H1 (cell line): ENCODE results near the gene PSMC3. TPM values are rescaled to one million over a fixed set of nuclear protein-coding genes. Genes with fewer than 3 reads are reported as not detected.

Experiments
- CTCF ChIA-PET: fragments of 300-600 bp; sonication (Branson Sonifier 250); formaldehyde crosslinking; loops from one replicate; lab custom pipeline; 2021; ENCODE audit not compliant: partially characterized antibody; lab: Charles Lee
- POLR2A ChIA-PET: fragments of 300-600 bp; sonication (Branson Sonifier 250); formaldehyde crosslinking; loops from one replicate; lab custom pipeline; 2021; ENCODE audit warnings: inconsistent platforms; ENCODE audit not compliant: partially characterized antibody; lab: Charles Lee
- DNase-seq, 2 experiments: peaks; one replicate each; pipeline versions ENCODE4 v3.0.0 to v3.0.0-alpha.2; 2010 to 2022; ENCODE audit warnings: low spot score in 2 of 2, low read depth in 1 of 2, mixed read lengths in 1 of 2
- FAIRE-seq: peaks from 2 replicates; lab custom pipeline; 2011; peaks lifted over from hg19 to GRCh38; lab: Jason Lieb, UNC
- H2AFZ ChIP-seq: 2 replicates; pipeline ENCODE4 v1.8.1; 2012; ENCODE audit warnings: low read length, inconsistent platforms
- H2AK5ac ChIP-seq: 2 replicates; pipeline ENCODE4 v1.6.1; 2013; ENCODE audit warnings: low read depth, low read length
- H2BK120ac ChIP-seq: replicated peaks from 2 replicates; pipeline ENCODE3; 2013; ENCODE audit warnings: low read depth, low read length, inconsistent platforms
- H2BK12ac ChIP-seq: 2 replicates; pipeline ENCODE4 v1.6.1; 2013; ENCODE audit warnings: low read depth, low read length
- H2BK15ac ChIP-seq: 2 replicates; pipeline ENCODE4 v1.6.1; 2013; ENCODE audit warnings: low read length
- H2BK20ac ChIP-seq: 2 replicates; pipeline ENCODE4 v1.6.1; 2013; ENCODE audit warnings: low read length
- H2BK5ac ChIP-seq: 2 replicates; pipeline ENCODE4 v1.6.1; 2013; ENCODE audit warnings: low read depth, low read length
- H3K14ac ChIP-seq: 2 replicates; pipeline ENCODE4 v1.6.1; 2013; ENCODE audit warnings: inconsistent platforms; ENCODE audit not compliant: insufficient read length
- H3K18ac ChIP-seq: 2 replicates; pipeline ENCODE4 v1.6.1; 2013; ENCODE audit warnings: low read length; ENCODE audit errors: extremely low read depth
- H3K23ac ChIP-seq: 2 replicates; pipeline ENCODE4 v1.6.1; 2013; ENCODE audit warnings: inconsistent platforms; ENCODE audit not compliant: insufficient read length
- H3K23me2 ChIP-seq: 2 replicates; pipeline ENCODE4 v1.6.1; 2013; ENCODE audit warnings: low read depth, low read length
- H3K27ac ChIP-seq: 2 replicates; pipeline ENCODE4 v1.6.1; 2011; ENCODE audit warnings: low read depth, low read length, inconsistent platforms
- H3K27me3 ChIP-seq, 4 experiments: replicated peaks in 1 of 4; 1 replicate in 1 of 4; 2 replicates in 3 of 4; pipeline versions ENCODE4 v1.6.1 to v1.8.1; 2011 to 2013; ENCODE audit warnings: low read length in 3 of 4, mild to moderate bottlenecking in 3 of 4, inconsistent platforms in 2 of 4, mixed read lengths in 2 of 4, moderate library complexity in 1 of 4; ENCODE audit not compliant: control insufficient read depth in 3 of 4, insufficient read depth in 3 of 4; ENCODE audit errors: extremely low read depth in 1 of 4
- H3K36me3 ChIP-seq, 4 experiments: 2 replicates each; pipeline versions ENCODE4 v1.6.1 to v1.8.1; 2011 to 2013; ENCODE audit warnings: mild to moderate bottlenecking in 4 of 4, low read length in 3 of 4, moderate library complexity in 2 of 4, control low read depth in 1 of 4, inconsistent platforms in 1 of 4; ENCODE audit not compliant: insufficient read depth in 4 of 4, control insufficient read depth in 2 of 4
- H3K4ac ChIP-seq: replicated peaks from 2 replicates; pipeline ENCODE3; 2013; ENCODE audit warnings: low read length, low read depth, mixed read lengths, inconsistent platforms; ENCODE audit not compliant: insufficient read length
- H3K4me1 ChIP-seq, 4 experiments: replicated peaks in 1 of 4; 1 replicate in 1 of 4; 2 replicates in 3 of 4; pipeline versions ENCODE4 v1.6.1 to v1.8.1; 2011 to 2013; ENCODE audit warnings: low read length in 3 of 4, inconsistent platforms in 2 of 4, mixed read lengths in 1 of 4; ENCODE audit not compliant: insufficient read depth in 4 of 4, control insufficient read depth in 3 of 4
- H3K4me2 ChIP-seq, 2 experiments: 2 replicates each; pipeline versions ENCODE4 v1.6.1 to v1.8.1; 2011 to 2013; ENCODE audit warnings: low read depth in 2 of 2, low read length in 2 of 2, control low read depth in 1 of 2, inconsistent platforms in 1 of 2, mild to moderate bottlenecking in 1 of 2; ENCODE audit not compliant: insufficient read depth in 1 of 2
- H3K4me3 ChIP-seq, 4 experiments: fragments of 200-600, 300-600 bp in 1 of 4; sonication (generic), shearing (Covaris generic), sonication (Bioruptor Twin) in 1 of 4; 2 replicates each; pipeline versions ENCODE4 v1.5.1 to v1.8.1; 2011 to 2016; ENCODE audit warnings: low read length in 4 of 4, low read depth in 3 of 4, control low read depth in 2 of 4, inconsistent platforms in 2 of 4, mild to moderate bottlenecking in 2 of 4, mixed read lengths in 1 of 4, moderate library complexity in 1 of 4; ENCODE audit not compliant: insufficient read depth in 2 of 4; ENCODE audit errors: extremely low read depth in 1 of 4
- H3K56ac ChIP-seq: replicated peaks from 2 replicates; pipeline ENCODE3; 2013; ENCODE audit warnings: low read depth, mild to moderate bottlenecking, mixed read lengths, low read length, inconsistent platforms; ENCODE audit not compliant: insufficient read length
- H3K79me1 ChIP-seq: 2 replicates; pipeline ENCODE4 v1.6.1; 2013; ENCODE audit warnings: low read depth, low read length, control low read depth
- H3K79me2 ChIP-seq, 2 experiments: 2 replicates each; pipeline versions ENCODE4 v1.6.1 to v1.8.1; 2012 to 2013; ENCODE audit warnings: low read length in 2 of 2, mild to moderate bottlenecking in 2 of 2, inconsistent platforms in 1 of 2; ENCODE audit not compliant: insufficient read depth in 2 of 2, control insufficient read depth in 1 of 2
- H3K9ac ChIP-seq, 4 experiments: replicated peaks in 1 of 4; 1 replicate in 1 of 4; 2 replicates in 3 of 4; pipeline versions ENCODE4 v1.6.1 to v1.8.1; 2011 to 2013; ENCODE audit warnings: low read depth in 3 of 4, low read length in 3 of 4, control low read depth in 2 of 4, mild to moderate bottlenecking in 2 of 4, moderate library complexity in 2 of 4, inconsistent platforms in 1 of 4; ENCODE audit errors: extremely low read depth in 1 of 4
- H3K9me3 ChIP-seq, 2 experiments: 2 replicates each; pipeline versions ENCODE4 v1.6.1 to v1.8.1; 2012 to 2013; ENCODE audit warnings: mild to moderate bottlenecking in 2 of 2, moderate library complexity in 2 of 2, control low read depth in 1 of 2, inconsistent platforms in 1 of 2, low read depth in 1 of 2, low read length in 1 of 2, mixed read lengths in 1 of 2; ENCODE audit not compliant: insufficient read depth in 2 of 2
- H4K20me1 ChIP-seq, 2 experiments: replicated peaks in 1 of 2; 2 replicates each; pipeline versions ENCODE3 to v1.8.1; 2011 to 2013; ENCODE audit warnings: inconsistent platforms in 2 of 2, low read length in 2 of 2, mild to moderate bottlenecking in 1 of 2; ENCODE audit not compliant: insufficient read depth in 2 of 2, control insufficient read depth in 1 of 2
- H4K5ac ChIP-seq: 2 replicates; pipeline ENCODE4 v1.6.1; 2013; ENCODE audit warnings: low read length, low read depth, mixed read lengths, inconsistent platforms; ENCODE audit not compliant: insufficient read length
- H4K8ac ChIP-seq: 2 replicates; pipeline ENCODE4 v1.8.0; 2013; ENCODE audit warnings: mild to moderate bottlenecking, moderate library complexity, low read length, inconsistent platforms; ENCODE audit not compliant: insufficient read depth; ENCODE audit errors: extremely low read depth
- H4K91ac ChIP-seq: replicated peaks from 2 replicates; pipeline ENCODE3; 2013; ENCODE audit warnings: low read length, mixed read lengths, inconsistent platforms; ENCODE audit not compliant: insufficient read length
- CHD1 ChIP-seq: IDR thresholded peaks from 2 replicates; pipeline ENCODE4 v1.6.1; 2012; ENCODE audit warnings: low read depth, low read length, improper control_type of control experiment
- PHF8 ChIP-seq: fragments of 200-600 bp; sonication (generic); conservative IDR thresholded peaks from 2 replicates; pipeline ENCODE4 v1.7.1; 2012; ENCODE audit warnings: low read depth, mild to moderate bottlenecking, inconsistent platforms, low read length, moderate library complexity
- WGBS, 2 experiments: shearing (Covaris generic) in 1 of 2; methylation state at CpG; one replicate each; pipeline versions ENCODE4 v1.1.6 to v1.1.7; 2013 to 2015; ENCODE audit warnings: low lambda C conversion rate in 2 of 2, mixed read lengths in 2 of 2, inconsistent platforms in 1 of 2, low coverage in 1 of 2, missing lambda C conversion rate in 1 of 2; ENCODE audit not compliant: insufficient replicate concordance in 2 of 2, insufficient coverage in 1 of 2, insufficient read length in 1 of 2; ENCODE audit errors: extremely low coverage in 1 of 2, missing lambda C conversion rate in 1 of 2; 5-methylcytosine and 5-hydroxymethylcytosine counted together
- polyA plus RNA-seq, 7 experiments: library from polyadenylated mRNA; depleted of rRNA in 3 of 7; stranded (reverse) in 5 of 7; unstranded in 2 of 7; fragments of >200 nt in 5 of 7; fragments of 200-250 nt in 2 of 7; gene quantifications; 1 replicate in 5 of 7; 2 replicates in 1 of 7; 4 replicates in 1 of 7; pipeline versions ENCODE4 v1.2.1 to v1.2.3, GENCODE V29; 2011 to 2013; ENCODE audit warnings: missing spikeins in 2 of 7, mixed read lengths in 2 of 7
- total RNA-seq: library from RNA; stranded (reverse); fragmentation: NEBNext Ultra II Directional; extraction: Animal tissue kit (Norgen Biotek cat#: 25700); gene quantifications from 2 replicates; pipeline ENCODE4 v1.2.1, GENCODE V29; 2021

PSMC3 gene
- total and polyA plus RNA-seq, 2 of the 8 experiments (the other 6 are each of a cell fraction or from before 2014, with no cell fraction given): 105 to 160 TPM

DNA sequence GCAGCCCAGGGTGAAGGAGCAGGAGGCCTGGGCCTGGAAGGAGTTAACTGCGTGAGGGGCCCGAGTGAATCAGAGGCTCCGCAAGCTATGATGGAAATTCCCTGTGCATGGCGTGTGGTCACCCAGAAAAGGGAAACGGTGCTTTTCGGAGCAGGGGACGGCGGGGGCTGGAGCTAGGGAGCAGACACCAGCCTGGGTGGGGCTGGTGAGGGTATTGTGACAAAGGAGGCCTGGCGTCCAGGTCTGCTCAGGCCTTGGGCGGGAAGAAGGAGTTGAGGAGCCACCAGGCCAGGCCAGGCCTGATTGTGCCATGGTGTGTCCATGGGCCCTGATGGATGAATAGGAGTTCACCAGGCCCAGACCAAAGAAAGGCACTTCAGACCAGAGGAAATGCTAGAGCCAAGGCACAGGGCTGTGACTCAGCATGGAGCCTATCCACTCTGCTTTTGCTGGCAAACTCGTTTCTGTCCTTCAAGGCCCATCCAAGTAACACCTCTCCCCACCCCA, 35.1 kb downstream of the PSMC3 start:
- ChIA-PET POLR2A (interaction anchor here (1.0 to 5.4 kb wide), 3 partner anchors 8 to 27 kb away, joined by 3 to 29 read pairs (median 3); partner anchors contain the start of gene SLC39A13), CTCF (interaction anchor here (0.8 to 10.7 kb wide), 7 partner anchors 9 to 36 kb away, joined by 3 to 78 read pairs (median 7); no protein-coding TSS in a partner anchor)
- TF ChIP-seq PHF8 (no peak), CHD1 (no peak)
- Histone ChIP-seq H3K4me3 (no peak overlapping the region), H3K79me2 (no peaks in the 10 kb centered on the region), H2BK20ac (no peak overlapping the region), H3K4me1 (peaks cover 0 to 7% (median 0%) of the 10 kb centered on the region in 4 experiments; a peak in 2 of 7 replicates), H4K91ac (no peak overlapping the region), H2BK120ac (no peak overlapping the region), H2BK5ac (peak overlapping the region; percentile 26; the same call in 1 of the 2 replicates), H2BK15ac (no peak overlapping the region), H3K18ac (no peak overlapping the region), H3K4me2 (no peak overlapping the region), H3K56ac (no peak overlapping the region), H2BK12ac (no peak overlapping the region), H3K27ac (no peak overlapping the region), H2AK5ac (no peak overlapping the region), H3K79me1 (no peaks in the 10 kb centered on the region), H4K8ac (peak overlapping the region; percentile 57), H3K23ac (no peak overlapping the region), H3K4ac (no peak overlapping the region), H3K14ac (no peak overlapping the region), H3K23me2 (no peaks in the 10 kb centered on the region), H4K20me1 (no peaks in the 10 kb centered on the region), H2AFZ (no peak overlapping the region), H3K27me3 (no peaks in the 10 kb centered on the region), H4K5ac (no peak overlapping the region), H3K36me3 (no peaks in the 10 kb centered on the region), H3K9me3 (no peaks in the 10 kb centered on the region), H3K9ac (no peak overlapping the region)
- 90% methylated on average over 11 of the region's 11 CpGs; no CpG with 5 or more reads in 1 of the 2 experiments for WGBS, 2 experiments
- no peak for DNase-seq
- FAIRE-seq: no peak
